Measurements from ENCODE around the gene TADA3.
"Not testable (repeated sequence)": the region's sequence is repeated elsewhere in the genome, so short reads cannot be mapped to it uniquely, and the experiment has no call there.

The TADA3 gene

DNA sequence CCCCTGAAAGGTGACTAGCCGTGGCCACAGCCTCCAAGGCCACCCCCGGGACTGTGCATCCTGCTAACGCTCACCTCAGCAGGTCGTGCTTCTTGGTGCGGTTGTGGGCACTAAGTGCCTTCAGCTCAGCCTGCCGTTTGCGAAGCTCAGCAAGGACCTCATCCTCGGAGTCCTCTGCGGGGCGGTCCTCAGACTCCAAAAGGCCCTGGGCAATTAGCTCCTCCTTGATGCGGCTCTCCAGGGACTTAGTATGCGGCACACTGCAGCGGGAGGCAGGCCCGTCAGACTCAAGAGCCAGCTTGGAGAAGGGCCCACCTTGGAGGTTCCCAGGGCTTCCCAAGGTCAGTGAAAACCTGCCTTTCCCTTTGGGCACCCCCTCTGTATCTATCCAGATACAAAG, 8.3 kb downstream of the TADA3 start:
- DNase-seq (ENCODE audit: low read depth): no peak

DNA sequence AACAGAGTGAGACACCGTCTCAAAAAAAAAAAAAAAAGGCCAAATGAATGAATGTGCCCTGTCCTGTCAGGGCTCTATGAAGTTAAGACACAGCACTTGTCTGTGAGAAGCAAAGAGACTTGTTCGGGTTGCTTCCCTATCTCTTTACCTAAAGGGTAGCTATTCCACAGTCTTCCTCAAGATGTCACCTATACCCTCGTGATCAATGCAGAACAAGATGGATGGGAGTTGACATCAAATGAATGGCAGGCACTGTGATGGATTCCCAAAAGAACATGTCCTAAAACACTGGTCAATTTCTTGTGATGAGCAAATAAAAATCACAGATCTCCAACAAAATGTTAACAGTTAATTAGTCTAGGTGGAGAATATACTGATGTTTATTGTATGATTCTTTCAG, 9.5 kb downstream of the TADA3 start:
- no peak for DNase-seq (ENCODE audit: low read depth)

DNA sequence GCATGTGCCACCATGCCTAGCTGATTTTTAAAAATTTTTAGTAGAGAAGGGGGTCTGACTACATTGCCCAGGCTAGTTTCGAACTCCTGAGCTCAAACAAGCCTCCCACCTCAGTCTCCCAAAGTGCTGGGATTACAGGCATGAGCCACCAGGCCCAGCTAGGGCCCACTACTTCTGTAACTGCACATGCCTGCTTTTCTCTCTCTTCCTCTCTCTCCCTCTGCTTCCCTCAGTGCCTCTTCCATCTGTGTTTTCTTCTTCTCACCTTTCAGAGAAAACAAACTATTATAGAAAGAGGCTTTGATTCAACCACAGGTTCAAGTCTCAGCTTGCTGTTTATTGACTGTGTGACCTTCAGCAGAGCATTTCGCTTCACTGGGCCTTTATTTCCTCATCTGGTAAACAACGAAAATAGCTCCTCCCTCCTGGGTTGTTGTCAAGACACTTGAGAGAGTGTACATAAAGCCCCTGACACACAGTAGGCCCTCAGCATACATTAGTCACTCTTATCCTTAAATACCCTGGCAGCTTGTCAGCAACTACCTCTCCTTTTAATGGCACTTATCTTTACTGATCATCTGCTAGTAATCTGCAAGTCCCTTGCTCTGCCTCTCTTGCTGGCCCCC, 10.2 kb downstream of the TADA3 start:
- no peak for DNase-seq (ENCODE audit: low read depth)

DNA sequence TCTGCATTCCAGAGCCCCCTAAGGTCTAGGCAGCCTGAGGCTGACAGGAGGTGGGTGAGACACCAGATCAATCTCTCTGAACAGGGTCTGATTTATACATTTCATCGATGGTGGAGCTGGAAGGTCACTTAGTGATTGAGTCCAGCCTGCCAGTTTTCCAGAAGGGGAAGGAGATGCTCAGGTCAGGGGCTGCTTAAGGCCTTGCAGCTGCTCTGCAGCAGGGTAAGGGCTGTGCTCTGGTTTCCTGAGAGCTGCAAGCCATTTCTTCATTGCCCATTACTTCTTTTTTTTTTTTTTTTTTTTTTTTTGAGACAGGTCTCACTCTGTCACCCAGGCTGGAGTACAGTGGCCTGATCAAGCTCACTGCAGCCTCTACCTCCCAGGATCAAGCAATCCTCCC, 10.7 kb downstream of the TADA3 start:
- DNase-seq (ENCODE audit: low read depth): no peak

- DNase-seq (ENCODE audit: low read depth): no peak
Measured at GRCh38 chr3:9780910-9781309, 11.4 kb downstream of the TADA3 start.

DNA sequence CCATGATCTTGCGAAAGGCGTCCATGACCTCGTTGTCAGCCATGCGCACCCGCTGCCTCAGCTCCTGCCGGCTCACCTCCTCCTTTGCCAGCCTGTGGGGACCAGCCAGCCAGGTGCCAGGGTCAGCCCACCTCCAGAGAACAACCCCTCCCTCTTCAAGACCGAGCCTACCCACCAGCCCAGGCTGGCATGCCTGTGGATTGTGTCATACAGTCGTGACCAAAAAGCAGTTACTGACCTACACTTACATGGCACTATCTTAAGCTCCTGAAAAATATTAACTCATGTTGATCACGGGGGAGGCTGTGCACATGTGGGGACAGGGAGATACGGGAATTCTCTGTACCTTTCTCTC, 11.8 kb downstream of the TADA3 start:
- DNase-seq (ENCODE audit: low read depth): no peak

DNA sequence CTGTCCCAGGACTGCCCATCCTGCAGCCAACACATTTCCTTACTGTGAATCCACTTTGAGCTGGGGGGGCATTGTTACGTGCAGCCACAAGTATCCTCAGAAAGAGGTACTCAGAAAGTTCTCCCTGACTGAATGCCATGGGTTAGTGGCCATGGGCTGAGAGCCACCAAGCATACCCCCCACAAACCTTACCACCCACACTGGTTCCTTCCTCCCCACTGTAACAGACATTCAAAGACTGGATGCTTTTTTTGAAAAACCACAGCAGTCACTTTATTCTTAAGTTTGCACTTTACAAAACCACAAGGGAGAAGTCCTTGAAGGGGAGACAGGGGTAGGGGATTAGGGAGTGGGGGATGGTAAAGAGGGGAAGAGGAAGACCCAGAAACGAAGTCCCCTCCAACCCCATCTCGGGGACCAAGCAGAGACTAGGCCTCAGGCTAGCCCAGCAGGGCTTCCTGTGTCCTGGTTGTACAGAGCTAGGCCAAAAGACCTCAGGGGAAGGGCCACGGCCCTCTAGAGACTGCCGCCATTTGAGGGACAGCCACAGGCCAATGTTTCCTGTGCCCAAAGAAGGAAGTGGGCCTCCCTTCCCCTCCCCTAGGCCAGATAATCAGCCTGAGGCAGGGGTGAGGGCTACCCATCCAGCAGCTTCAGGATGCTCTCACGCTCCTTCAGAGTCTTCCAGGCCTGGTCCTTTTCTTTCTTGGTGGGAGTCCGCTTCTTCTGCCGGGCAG, 12.4 kb downstream of the TADA3 start:
- DNase-seq (ENCODE audit: low read depth): no peak

DNA sequence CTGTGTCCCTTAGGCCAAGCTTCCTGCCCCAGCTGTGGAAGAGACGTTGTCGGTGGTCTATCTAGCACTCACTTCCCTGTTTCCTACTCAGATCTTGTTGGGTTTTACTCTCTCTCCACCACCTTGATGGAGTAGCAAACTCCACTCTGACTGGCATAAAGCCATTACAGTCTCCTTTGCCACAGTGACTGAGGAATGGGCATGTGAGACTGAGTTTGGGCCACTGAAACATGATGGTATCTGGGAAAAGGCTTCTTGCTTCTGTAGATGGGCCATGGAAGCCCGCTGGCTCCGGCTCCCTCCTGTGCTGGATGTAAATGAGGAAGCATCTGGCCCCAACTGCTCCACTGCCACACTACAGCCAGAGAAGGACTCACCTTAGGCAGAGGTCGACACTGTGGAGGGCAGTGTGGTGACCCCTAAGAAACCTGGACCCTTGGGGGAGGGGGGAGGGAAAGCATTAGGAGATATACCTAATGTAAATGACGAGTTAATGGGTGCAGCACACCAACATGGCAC, 13.1 kb downstream of the TADA3 start:
- DNase-seq (ENCODE audit: low read depth): no peak

GRCh38 chr3:9778143-9779074, 13.9 kb downstream of the TADA3 start:
- DNase-seq (ENCODE audit: low read depth): peak; percentile 61

GRCh38 chr3:9777694-9778021, 14.6 kb downstream of the TADA3 start:
- DNase-seq (ENCODE audit: low read depth): no peak

DNA sequence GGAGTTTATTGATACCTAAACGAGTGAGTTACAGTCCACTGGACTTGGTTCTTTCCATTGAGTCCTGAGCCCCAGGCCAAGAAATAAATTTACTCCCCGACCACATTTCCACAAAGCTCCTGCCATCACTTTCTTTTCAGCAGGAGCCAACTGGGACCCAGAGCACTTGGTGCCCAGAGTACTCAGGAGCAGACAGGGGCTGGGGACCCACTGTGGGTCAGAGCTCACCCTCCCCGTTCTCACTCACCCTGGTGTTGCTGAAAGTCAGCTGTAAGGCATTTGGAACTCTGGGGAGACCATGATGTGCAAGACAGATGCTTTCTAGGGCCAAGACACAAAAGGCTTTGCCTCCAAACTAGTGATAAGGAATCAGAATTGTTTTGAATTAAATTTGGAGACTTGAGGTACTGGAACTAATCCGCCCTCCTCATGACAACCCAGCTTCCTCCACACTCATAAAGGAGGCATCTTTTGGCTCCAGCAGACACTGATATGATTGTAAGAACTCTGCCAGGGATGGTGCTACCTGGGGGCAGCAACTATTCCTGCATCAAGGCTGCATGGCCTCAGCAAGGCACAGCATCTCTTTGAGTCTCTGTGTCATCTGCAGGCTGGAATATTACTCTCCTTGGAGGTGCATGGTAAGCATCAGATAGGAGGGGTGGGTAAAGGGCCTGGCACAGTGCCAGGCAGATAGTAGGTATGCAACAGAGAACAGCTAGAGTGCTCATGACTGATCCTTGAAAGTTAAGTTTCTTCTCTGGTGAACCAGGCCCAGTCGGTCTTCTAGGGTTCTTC, 15.2 kb downstream of the TADA3 start:
- no peak for DNase-seq (ENCODE audit: low read depth)

DNA sequence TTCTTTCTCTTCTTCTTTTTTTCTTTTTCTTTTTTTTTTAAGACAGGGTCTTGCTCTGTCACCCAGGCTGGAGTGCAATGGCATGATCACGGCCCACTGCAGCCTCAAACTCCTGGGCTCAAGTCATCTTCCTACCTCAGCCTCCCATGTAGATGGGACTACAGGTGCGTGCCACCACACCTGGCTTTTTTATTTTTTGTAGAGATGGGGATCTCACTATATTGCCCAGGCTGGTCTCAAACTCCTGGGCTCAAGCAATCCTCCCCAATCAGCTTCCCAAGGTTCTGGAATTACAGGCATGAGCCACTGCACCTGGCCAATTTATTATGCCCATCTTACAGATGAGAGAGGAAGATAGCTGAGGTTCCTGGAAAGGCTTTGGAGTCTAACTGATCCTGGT, 21.3 kb downstream of the TADA3 start:
- not testable (repeated sequence) for DNase-seq (ENCODE audit: low read depth)

- DNase-seq (ENCODE audit: low read depth): no peak
Measured at GRCh38 chr3:9770276-9770812, 21.9 kb downstream of the TADA3 start.

DNA sequence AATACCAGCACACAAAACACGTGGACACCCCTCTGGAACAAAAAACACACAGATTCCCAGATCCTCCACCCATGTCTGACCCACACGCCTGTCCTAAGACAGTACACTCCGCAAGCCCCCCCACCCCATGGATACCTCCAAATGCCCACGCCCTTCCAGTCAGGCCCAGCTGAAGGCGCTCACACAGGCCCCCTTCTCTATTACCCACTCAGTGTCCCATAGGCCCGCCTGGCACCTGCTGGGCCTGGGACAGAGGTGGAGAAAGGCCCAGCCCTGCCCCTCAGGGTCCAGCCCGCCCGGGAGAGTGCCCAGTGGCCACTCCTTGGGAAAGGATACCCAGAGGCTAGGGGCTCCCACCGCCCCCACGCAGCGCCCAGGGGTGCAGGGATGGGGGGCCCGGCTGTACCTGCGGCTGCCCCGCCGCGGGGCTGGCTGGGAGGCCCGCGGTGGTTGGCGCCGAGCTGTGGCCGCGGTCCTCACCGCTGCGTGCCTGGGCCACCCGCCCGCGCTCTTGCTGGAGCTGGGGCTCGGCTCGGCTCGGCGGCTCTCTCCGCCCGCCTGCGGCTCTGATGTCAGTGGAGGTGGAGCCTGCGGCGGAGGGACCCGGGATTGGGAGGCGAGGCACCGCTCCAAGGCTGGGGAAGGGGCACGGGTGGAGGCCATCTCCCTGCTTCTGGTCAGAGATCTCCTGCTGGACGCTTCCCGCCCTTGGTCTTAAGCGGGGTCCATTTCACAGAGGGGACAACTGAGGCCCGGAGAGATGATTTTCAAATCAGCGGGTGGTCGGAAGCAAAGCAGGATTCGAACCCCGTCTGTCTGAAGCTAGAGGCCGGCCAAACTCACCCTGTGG, 22.6 kb downstream of the TADA3 start, which contains the start of gene CAMK1:
Gene CAMK1 (minus strand): TSS at position 522 of the 850 bp plus-strand sequence. CDS start 2,198 bp downstream, outside the sequence.
- peak; percentile 75 for DNase-seq (ENCODE audit: low read depth)

GRCh38 chr3:9769012-9769411, 23.3 kb downstream of the TADA3 start:
- no peak for DNase-seq (ENCODE audit: low read depth)

- DNase-seq (ENCODE audit: low read depth): no peak
Measured at GRCh38 chr3:9768141-9768775, 24.0 kb downstream of the TADA3 start.

GRCh38 chr3:9767418-9767817, 24.9 kb downstream of the TADA3 start:
- no peak for DNase-seq (ENCODE audit: low read depth)

GRCh38 chr3:9765865-9766264, 26.4 kb downstream of the TADA3 start:
- DNase-seq (ENCODE audit: low read depth): no peak

DNA sequence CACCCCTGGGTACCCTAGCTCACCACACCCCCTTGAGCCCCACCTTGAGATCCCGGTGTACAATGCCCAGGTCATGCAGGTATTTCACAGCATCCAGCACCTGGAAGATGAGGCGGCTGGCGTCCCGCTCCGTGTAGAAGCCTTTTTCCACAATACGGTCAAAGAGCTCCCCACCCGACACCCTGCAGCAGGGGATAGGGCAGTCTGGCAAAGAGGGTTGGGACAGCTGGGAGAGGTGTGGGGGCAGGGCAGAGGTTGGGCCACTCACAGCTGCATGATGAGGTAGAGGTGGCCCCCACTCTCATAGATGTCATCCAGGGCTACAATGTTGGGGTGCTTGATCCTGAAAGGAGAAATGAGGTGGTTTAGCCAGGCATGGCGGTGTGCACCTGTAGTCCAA, 29.4 kb downstream of the TADA3 start:
- DNase-seq (ENCODE audit: low read depth): no peak

- DNase-seq (ENCODE audit: low read depth): no peak
Measured at GRCh38 chr3:9761919-9762318, 30.4 kb downstream of the TADA3 start.

Data from ELR (cell line).